ENCODE data around the gene MAPRE3.

Gene MAPRE3

GRCh38 chr2:26983746-26984145 is 13.3 kb downstream of the MAPRE3 start:
- peaks cover 2% of the 10 kb centered on the region for H3K4me1 ChIP-seq (ENCODE audit: insufficient read depth, insufficient read length)
- no peak overlapping the region for H3K4me3 ChIP-seq (ENCODE audit: insufficient read length, low read depth)
- no peaks in the 10 kb centered on the region for H3K9me3 ChIP-seq (ENCODE audit: insufficient read depth, low read length)
- H3K27me3 ChIP-seq (ENCODE audit: insufficient read depth, insufficient read length): no peaks in the 10 kb centered on the region
- TF ChIP-seq ZNF274 (IDR thresholded peaks at IDR 0.05; ENCODE audit: low read depth, low read length) (no peak), YY1 (IDR thresholded peaks at IDR 0.05; ENCODE audit: insufficient read depth, insufficient read length) (no peak), SUZ12 (IDR thresholded peaks at IDR 0.05; ENCODE audit: extremely low read depth, insufficient read depth, insufficient read length) (no peak)
- H3K9ac ChIP-seq (ENCODE audit: insufficient read length, low read depth): no peak overlapping the region
- no peaks in the 10 kb centered on the region for H3K36me3 ChIP-seq (ENCODE audit: insufficient read depth, insufficient read length, low read length)
- no peak for DNase-seq (ENCODE audit: low read depth, low spot score)

- no peak for TF ChIP-seq YY1 (IDR thresholded peaks at IDR 0.05; ENCODE audit: insufficient read depth, insufficient read length)
- TF ChIP-seq ZNF274 (IDR thresholded peaks at IDR 0.05; ENCODE audit: low read depth, low read length): no peak
- TF ChIP-seq SUZ12 (IDR thresholded peaks at IDR 0.05; ENCODE audit: extremely low read depth, insufficient read depth, insufficient read length): no peak
- no peak for DNase-seq (ENCODE audit: low read depth, low spot score)
- Histone ChIP-seq H3K27me3 (ENCODE audit: insufficient read depth, insufficient read length) (no peaks in the 10 kb centered on the region), H3K9me3 (ENCODE audit: insufficient read depth, low read length) (no peaks in the 10 kb centered on the region), H3K9ac (ENCODE audit: insufficient read length, low read depth) (no peak overlapping the region), H3K4me1 (ENCODE audit: insufficient read depth, insufficient read length) (peaks cover 2% of the 10 kb centered on the region), H3K36me3 (ENCODE audit: insufficient read depth, insufficient read length, low read length) (no peaks in the 10 kb centered on the region), H3K4me3 (ENCODE audit: insufficient read length, low read depth) (no peak overlapping the region)
These were observed 15.4 kb downstream of the MAPRE3 start for GRCh38 chr2:26985807-26986206.

- Histone ChIP-seq H3K36me3 (ENCODE audit: insufficient read depth, insufficient read length, low read length) (no peaks in the 10 kb centered on the region), H3K27me3 (ENCODE audit: insufficient read depth, insufficient read length) (no peaks in the 10 kb centered on the region), H3K9ac (ENCODE audit: insufficient read length, low read depth) (no peak overlapping the region), H3K4me1 (ENCODE audit: insufficient read depth, insufficient read length) (peaks cover 2% of the 10 kb centered on the region), H3K4me3 (ENCODE audit: insufficient read length, low read depth) (no peak overlapping the region), H3K9me3 (ENCODE audit: insufficient read depth, low read length) (no peaks in the 10 kb centered on the region)
- DNase-seq (ENCODE audit: low read depth, low spot score): no peak
- TF ChIP-seq YY1 (IDR thresholded peaks at IDR 0.05; ENCODE audit: insufficient read depth, insufficient read length) (no peak), ZNF274 (IDR thresholded peaks at IDR 0.05; ENCODE audit: low read depth, low read length) (no peak), SUZ12 (IDR thresholded peaks at IDR 0.05; ENCODE audit: extremely low read depth, insufficient read depth, insufficient read length) (no peak)
These were observed 16.1 kb downstream of the MAPRE3 start for GRCh38 chr2:26986576-26986975.

DNA sequence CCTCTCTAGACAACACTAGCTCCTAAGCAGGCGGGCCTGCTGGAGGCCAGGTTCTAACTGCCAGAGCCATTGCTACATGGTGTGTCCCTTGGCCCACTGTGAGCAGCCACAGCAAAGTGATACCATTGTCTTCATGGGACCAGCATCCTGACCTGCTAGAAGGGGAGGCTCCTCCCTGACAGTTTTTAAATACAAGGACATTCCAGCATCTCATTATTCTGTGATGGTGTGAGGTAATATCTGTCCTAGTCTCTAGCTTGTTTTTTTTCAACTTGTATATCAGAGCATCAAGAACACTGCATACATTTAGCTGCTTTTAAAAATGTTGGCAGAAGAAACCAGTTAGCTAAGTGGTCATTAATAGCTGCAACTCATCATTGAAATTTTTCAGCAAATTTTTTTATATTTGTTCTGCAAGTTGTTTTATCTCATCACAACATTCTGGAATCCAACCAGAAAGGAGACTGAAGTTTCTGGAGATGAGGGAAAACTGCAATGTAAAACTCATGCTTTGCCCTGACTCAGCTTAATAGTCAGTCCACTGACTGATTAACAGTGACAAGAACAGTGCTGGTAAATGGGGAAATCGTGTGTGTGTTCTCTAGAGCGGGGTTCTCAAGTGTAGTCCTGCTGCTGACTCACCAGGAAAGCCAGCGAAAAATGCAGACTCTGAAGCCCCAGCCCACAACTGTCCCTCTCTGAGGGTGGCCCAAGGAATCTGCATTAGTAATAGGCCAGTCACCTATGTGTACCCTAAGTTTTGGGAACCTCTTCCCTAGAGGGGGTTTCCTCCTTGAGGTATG is 17.8 kb downstream of the MAPRE3 start:
- no peaks in the 10 kb centered on the region for H3K36me3 ChIP-seq (ENCODE audit: insufficient read depth, insufficient read length, low read length)
- H3K4me3 ChIP-seq (ENCODE audit: insufficient read length, low read depth): no peak overlapping the region
- no peaks in the 10 kb centered on the region for H3K27me3 ChIP-seq (ENCODE audit: insufficient read depth, insufficient read length)
- no peak for DNase-seq (ENCODE audit: low read depth, low spot score)
- no peaks in the 10 kb centered on the region for H3K9me3 ChIP-seq (ENCODE audit: insufficient read depth, low read length)
- peaks cover 2% of the 10 kb centered on the region for H3K4me1 ChIP-seq (ENCODE audit: insufficient read depth, insufficient read length)
- no peak for TF ChIP-seq SUZ12 (IDR thresholded peaks at IDR 0.05; ENCODE audit: extremely low read depth, insufficient read depth, insufficient read length)
- TF ChIP-seq ZNF274 (IDR thresholded peaks at IDR 0.05; ENCODE audit: low read depth, low read length): no peak
- TF ChIP-seq YY1 (IDR thresholded peaks at IDR 0.05; ENCODE audit: insufficient read depth, insufficient read length): no peak
- no peak overlapping the region for H3K9ac ChIP-seq (ENCODE audit: insufficient read length, low read depth)

- Histone ChIP-seq H3K9ac (ENCODE audit: insufficient read length, low read depth) (no peak overlapping the region), H3K4me3 (ENCODE audit: insufficient read length, low read depth) (no peak overlapping the region), H3K4me1 (ENCODE audit: insufficient read depth, insufficient read length) (peaks cover 2% of the 10 kb centered on the region), H3K36me3 (ENCODE audit: insufficient read depth, insufficient read length, low read length) (no peaks in the 10 kb centered on the region), H3K9me3 (ENCODE audit: insufficient read depth, low read length) (no peaks in the 10 kb centered on the region), H3K27me3 (ENCODE audit: insufficient read depth, insufficient read length) (no peaks in the 10 kb centered on the region)
- TF ChIP-seq YY1 (IDR thresholded peaks at IDR 0.05; ENCODE audit: insufficient read depth, insufficient read length): no peak
- TF ChIP-seq SUZ12 (IDR thresholded peaks at IDR 0.05; ENCODE audit: extremely low read depth, insufficient read depth, insufficient read length): no peak
- TF ChIP-seq ZNF274 (IDR thresholded peaks at IDR 0.05; ENCODE audit: low read depth, low read length): no peak
- no peak for DNase-seq (ENCODE audit: low read depth, low spot score)
These were observed 18.7 kb downstream of the MAPRE3 start for GRCh38 chr2:26989156-26989555.

GRCh38 chr2:26991717-26992116 is 21.3 kb downstream of the MAPRE3 start:
- DNase-seq (ENCODE audit: low read depth, low spot score): no peak

DNA sequence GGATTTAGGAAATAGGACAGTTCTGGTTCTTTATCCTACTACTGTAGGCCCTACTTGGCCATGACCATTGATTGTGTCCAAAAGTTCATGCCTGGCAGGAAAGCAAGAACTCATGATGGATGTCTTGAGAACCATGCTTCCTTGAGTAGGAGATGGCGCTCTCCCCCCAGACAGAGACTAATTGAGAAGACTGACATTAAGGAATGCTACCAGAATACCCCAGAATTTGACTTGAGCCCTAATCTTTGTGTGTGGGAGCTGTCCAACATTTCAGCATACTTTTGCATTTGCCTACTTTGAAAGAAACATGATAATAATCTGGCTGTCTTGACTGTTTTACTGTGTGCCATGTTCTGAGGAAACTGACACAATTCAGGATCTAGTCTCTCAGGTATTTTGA is 23.3 kb downstream of the MAPRE3 start:
- H3K4me3 ChIP-seq (ENCODE audit: insufficient read length, low read depth): no peak overlapping the region
- DNase-seq (ENCODE audit: low read depth, low spot score): no peak
- no peaks in the 10 kb centered on the region for H3K9me3 ChIP-seq (ENCODE audit: insufficient read depth, low read length)
- no peak for TF ChIP-seq YY1 (IDR thresholded peaks at IDR 0.05; ENCODE audit: insufficient read depth, insufficient read length)
- no peak for TF ChIP-seq ZNF274 (IDR thresholded peaks at IDR 0.05; ENCODE audit: low read depth, low read length)
- no peak for TF ChIP-seq SUZ12 (IDR thresholded peaks at IDR 0.05; ENCODE audit: extremely low read depth, insufficient read depth, insufficient read length)
- H3K27me3 ChIP-seq (ENCODE audit: insufficient read depth, insufficient read length): no peaks in the 10 kb centered on the region
- H3K36me3 ChIP-seq (ENCODE audit: insufficient read depth, insufficient read length, low read length): no peaks in the 10 kb centered on the region
- H3K4me1 ChIP-seq (ENCODE audit: insufficient read depth, insufficient read length): no peaks in the 10 kb centered on the region
- no peak overlapping the region for H3K9ac ChIP-seq (ENCODE audit: insufficient read length, low read depth)

More at GRCh38 chr2:26991717-26992116, 21.3 kb downstream of the MAPRE3 start:
- Histone ChIP-seq H3K4me3 (ENCODE audit: insufficient read length, low read depth) (no peak overlapping the region), H3K27me3 (ENCODE audit: insufficient read depth, insufficient read length) (no peaks in the 10 kb centered on the region), H3K9me3 (ENCODE audit: insufficient read depth, low read length) (no peaks in the 10 kb centered on the region), H3K36me3 (ENCODE audit: insufficient read depth, insufficient read length, low read length) (no peaks in the 10 kb centered on the region), H3K9ac (ENCODE audit: insufficient read length, low read depth) (no peak overlapping the region), H3K4me1 (ENCODE audit: insufficient read depth, insufficient read length) (peaks cover under 1% of the 10 kb centered on the region)
- TF ChIP-seq YY1 (IDR thresholded peaks at IDR 0.05; ENCODE audit: insufficient read depth, insufficient read length) (no peak), ZNF274 (IDR thresholded peaks at IDR 0.05; ENCODE audit: low read depth, low read length) (no peak), SUZ12 (IDR thresholded peaks at IDR 0.05; ENCODE audit: extremely low read depth, insufficient read depth, insufficient read length) (no peak)

Measured in NT2/D1 (cell line).